IPS-18c (cell line): Measurements from ENCODE around the gene CELA3B.
"Not testable (repeated sequence)": the region's sequence is repeated elsewhere in the genome, so short reads cannot be mapped to it uniquely, and the experiment has no call there.

Source experiments
- H3K4me3 ChIP-seq: 2 replicates; pipeline ENCODE4 v1.7.0; 2013; ENCODE audit warnings: low read depth, mild to moderate bottlenecking, low read length, moderate library complexity; ENCODE audit not compliant: insufficient read depth
- H3K9me3 ChIP-seq: one replicate; pipeline ENCODE4 v1.6.1; 2013; ENCODE audit warnings: mild to moderate bottlenecking, low read length, moderate library complexity; ENCODE audit not compliant: control insufficient read depth, insufficient read depth

Gene CELA3B

GRCh38 chr1:21966247-21967000 is 10.4 kb upstream of the CELA3B start:
- Histone ChIP-seq H3K4me3 (no peak overlapping the region), H3K9me3 (no peaks in the 10 kb centered on the region)

DNA sequence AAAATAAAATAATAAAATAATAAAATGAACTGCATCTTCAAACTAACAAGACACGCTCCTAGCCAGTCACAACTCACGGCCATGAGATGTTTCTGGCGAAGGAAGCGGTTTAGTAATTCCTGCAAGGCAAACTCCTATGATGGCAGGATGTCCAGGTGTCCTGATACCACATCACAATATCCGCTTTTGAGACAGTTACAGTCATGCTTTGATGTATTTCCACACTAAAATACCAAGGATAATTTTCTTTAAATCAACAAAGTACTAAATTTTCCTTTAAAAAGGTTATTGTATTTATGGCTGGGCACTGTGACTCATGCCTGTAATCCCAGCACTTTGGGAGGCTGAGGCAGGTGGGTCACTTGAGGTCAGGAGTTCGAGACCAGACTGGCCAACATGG is 9.6 kb upstream of the CELA3B start:
- H3K9me3 ChIP-seq, H3K4me3 ChIP-seq: not testable (repeated sequence)

- not testable (repeated sequence) for H3K9me3 ChIP-seq, H3K4me3 ChIP-seq
Observed at GRCh38 chr1:21969066-21969465, 7.8 kb upstream of the CELA3B start.

DNA sequence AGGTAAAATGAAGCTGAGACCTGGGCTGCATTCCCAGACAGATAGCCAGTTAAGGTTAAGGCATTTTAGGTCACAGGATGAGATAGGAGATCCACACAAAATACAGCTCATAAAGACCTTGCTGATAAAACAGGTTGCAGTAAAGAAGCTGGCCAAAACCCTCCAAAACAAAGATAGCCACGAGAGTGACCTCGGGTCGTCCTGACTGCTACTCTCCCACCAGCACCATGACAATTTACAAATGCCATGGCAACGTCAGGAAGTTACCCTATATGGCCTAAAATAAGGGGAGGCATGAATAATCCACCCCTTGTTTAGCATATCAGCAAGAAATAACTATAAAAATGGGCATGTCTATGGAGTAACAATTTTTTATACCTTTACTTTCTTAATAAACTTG is 6.3 kb upstream of the CELA3B start:
- H3K9me3 ChIP-seq, H3K4me3 ChIP-seq: not testable (repeated sequence)

DNA sequence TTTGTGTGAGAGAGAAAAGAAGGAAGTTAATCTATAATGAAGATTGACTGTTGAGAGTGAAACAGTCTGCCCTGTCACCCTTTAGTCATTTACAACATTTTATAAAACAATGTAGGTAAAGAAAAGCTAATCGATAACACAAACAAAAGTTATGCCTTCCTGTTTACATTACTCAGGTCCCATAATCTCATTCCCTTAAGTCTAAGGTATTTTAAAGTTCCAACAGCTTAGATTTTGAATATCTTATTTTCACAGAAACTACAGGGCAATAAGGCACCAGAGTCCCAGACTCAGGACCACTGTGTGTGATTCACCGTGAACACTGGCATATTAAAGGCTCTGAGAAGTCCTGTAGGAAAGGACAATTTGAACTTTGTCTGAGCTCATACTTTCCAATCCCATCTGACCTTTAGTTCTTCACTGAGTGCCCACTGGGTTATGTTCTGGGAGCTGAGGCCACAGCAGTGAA is 3.8 kb upstream of the CELA3B start:
- H3K4me3 ChIP-seq, H3K9me3 ChIP-seq: not testable (repeated sequence)

- not testable (repeated sequence) for H3K9me3 ChIP-seq, H3K4me3 ChIP-seq
Observed at GRCh38 chr1:21973948-21974347, 2.9 kb upstream of the CELA3B start.

DNA sequence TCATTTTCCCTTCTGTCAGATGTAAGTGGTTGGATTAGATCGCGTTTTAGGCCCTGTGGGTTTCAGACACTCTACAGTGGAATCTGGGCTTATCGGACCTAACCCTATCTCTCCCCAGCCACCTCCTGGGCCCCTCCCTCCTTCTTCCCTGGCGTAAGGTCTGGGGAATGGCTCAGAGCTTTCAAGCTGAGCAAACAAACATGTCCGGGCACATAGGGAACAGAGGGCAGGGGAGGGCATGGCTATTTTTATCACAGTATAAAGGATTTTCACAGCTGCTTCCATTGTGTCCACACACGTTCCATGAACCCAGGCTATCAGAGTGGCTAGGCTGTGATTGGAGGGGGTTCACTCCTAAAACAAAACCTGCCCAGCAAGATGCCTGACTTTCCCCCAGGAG is 2.1 kb upstream of the CELA3B start:
- not testable (repeated sequence) for H3K4me3 ChIP-seq, H3K9me3 ChIP-seq

DNA sequence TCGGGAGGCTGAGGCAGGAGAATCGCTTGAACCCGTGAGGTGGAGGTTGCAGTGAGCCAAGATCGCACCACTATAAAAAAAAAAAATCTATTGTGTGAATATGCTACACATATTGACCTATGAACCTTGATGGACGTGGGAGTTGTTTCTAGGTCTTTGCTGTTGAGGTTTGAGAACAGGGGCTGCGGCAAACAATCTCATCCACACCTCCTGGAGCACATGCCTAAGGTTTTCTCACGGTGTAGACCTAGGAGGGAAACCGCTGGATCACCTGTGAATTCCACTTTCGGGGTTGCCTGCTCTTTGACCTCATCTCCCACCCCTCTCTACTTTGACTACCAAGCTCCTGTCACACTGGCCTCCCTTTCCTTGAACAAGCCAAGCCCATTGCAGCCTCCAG is 1.5 kb upstream of the CELA3B start:
- H3K9me3 ChIP-seq, H3K4me3 ChIP-seq: not testable (repeated sequence)

DNA sequence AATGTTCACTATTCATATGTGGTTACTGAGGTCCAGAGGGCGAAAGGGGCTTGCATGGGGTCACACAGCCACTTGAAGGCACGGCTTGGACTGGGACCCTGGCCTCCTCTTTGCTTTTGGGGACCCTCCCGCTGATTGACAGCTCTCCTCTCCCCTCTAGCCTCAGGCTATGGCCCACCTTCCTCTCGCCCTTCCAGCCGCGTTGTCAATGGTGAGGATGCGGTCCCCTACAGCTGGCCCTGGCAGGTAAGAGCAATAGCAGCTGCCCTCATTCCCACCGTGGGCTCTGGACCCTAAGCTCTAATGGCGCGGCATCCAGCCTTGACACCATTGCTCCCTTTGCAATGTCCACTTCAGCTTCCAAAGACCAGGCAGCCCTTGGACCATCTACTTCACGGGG is 1.4 kb downstream of the CELA3B start:
- not testable (repeated sequence) for H3K4me3 ChIP-seq, H3K9me3 ChIP-seq

DNA sequence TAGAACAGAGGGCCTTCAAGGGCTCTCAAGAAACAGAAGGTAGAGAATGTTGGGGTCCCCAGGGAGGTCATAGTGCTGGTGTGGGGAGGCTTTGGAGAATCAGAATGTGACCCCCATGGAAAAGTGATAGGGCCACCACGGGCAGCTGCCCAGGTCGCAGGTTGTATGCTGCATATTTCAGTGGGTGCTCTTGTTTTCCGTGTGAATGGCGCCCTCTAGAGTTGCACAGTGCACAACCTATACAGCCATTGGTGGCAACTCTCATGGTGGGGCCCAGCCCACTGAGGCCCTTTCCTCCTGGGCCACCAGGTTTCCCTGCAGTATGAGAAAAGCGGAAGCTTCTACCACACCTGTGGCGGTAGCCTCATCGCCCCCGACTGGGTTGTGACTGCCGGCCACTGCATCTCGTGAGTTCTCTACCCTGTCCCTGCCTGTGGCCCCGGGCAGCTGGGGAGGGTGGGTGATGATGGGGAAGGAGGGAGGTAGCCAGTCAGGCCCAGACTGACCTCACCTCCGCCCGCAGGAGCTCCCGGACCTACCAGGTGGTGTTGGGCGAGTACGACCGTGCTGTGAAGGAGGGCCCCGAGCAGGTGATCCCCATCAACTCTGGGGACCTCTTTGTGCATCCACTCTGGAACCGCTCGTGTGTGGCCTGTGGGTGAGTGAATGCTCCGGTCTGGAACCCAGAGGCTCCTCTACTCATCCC is 3.8 kb downstream of the CELA3B start:
- not testable (repeated sequence) for H3K9me3 ChIP-seq, H3K4me3 ChIP-seq

GRCh38 chr1:21981253-21981652 is 4.4 kb downstream of the CELA3B start:
- not testable (repeated sequence) for H3K9me3 ChIP-seq, H3K4me3 ChIP-seq

DNA sequence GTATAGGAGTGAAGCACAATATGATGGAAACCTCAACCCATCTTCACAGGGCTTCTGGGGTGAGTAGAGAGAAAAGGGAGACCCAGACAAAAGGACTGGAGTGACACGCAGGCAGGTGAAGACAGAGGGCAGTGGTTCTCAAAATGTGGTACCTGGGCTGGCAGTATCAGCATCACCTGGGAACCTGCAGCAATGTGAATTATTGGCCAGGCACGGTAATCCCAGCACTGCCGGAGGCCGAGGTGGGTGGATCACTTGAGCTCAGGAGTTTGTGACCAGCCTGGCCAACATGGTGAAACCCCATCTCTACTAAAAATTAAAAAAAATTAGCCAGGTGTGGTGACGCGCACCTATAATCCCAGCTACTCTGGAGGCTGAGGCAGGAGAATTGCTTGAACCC is 5.3 kb downstream of the CELA3B start:
- not testable (repeated sequence) for H3K4me3 ChIP-seq, H3K9me3 ChIP-seq

DNA sequence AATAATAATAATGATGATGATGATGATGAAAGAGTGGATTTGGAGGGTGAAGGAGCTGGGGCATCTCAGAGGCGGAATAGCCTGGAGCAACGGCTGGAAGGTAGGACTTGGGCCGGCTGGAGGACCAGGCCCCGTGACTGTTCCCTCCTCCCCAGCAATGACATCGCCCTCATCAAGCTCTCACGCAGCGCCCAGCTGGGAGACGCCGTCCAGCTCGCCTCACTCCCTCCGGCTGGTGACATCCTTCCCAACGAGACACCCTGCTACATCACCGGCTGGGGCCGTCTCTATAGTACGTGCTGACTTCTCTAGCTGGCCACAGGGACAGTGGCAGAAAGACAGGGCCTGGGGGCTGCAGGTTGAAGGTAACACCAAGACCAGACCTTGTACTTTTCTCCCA is 6.7 kb downstream of the CELA3B start:
- not testable (repeated sequence) for H3K9me3 ChIP-seq, H3K4me3 ChIP-seq

DNA sequence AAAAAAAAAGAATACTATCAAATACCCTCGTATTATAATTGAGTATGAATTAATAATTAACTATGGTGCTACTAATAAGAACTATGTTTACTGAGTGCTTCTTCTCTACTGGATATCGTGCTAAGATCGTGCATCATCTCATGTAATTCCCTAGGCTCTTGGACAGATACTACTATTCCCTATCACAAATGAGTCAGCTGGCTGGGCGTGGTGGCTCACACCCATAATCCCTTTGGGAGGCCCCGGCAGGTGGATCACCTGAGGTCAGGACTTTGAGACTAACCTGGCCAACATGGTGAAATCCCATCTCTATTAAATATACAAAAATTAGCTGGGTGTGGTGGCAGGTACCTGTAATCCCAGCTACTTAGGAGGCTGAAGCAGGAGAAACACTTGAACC is 9.1 kb downstream of the CELA3B start:
- H3K4me3 ChIP-seq, H3K9me3 ChIP-seq: not testable (repeated sequence)

DNA sequence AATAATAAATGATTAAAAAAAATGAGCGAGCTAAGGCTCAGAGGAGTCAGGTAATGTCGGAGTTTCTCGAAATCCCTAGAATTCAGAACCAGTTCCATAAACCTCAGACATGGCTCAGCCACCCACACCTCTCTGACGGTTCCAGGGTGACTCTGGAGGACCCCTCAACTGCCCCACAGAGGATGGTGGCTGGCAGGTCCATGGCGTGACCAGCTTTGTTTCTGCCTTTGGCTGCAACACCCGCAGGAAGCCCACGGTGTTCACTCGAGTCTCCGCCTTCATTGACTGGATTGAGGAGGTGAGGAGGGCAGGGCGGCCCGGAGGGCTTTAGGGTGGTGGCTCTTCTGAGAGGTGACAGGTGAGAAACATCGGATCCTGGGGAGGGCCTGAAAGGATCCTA is 9.6 kb downstream of the CELA3B start:
- H3K9me3 ChIP-seq, H3K4me3 ChIP-seq: not testable (repeated sequence)

DNA sequence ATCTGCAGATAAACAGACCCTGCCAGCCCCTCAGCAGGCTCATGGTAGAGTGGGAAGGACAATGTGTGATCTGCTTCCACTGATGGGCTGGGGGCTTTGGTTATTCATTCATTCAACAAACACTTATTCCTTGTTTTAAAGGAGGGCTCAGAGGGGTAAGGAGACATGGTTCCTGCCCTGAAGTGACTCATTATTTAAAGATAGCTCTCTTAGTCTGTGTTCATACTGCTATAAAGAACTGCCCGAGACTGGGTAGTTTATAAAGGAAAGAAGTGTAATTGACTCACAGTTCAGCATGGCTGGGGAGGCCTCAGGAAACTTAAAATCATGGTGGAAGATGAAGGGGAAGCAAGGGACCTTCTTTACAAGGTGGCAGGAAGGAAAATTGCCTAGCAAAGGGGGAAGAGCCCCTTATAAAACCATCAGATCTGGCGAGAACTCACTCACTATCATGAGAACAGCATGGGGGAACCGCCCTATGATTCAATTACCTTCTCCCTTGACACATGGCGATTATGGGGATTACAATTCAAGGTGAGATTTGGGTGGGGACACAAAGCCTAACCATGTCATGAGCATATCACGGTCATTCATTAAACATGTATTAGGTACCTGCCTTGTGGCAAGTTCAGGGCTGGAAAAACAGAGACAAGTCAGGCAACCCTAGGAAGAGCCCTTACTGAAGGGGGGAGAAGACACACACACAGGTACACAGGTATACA is 13.0 kb downstream of the CELA3B start:
- not testable (repeated sequence) for H3K4me3 ChIP-seq

DNA sequence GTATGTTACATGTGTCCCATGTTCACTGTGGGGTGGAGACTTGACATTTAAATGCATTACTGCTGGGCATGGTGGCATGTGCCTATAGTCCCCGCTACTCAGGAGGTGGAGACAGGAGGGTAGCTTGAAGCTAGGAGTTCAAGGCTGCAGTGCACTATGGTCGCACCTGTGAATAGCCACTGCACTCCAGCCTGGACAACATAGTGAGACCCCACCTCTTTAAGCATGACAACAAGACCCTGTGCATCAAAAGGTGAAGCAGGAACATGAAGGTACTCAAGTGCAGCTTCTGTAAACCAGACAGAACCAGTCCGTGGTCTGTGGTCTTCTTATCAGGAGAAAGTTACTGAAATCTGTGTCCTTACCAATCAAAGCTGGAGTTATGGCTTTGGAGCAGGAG is 15.4 kb downstream of the CELA3B start:
- H3K4me3 ChIP-seq, H3K9me3 ChIP-seq: not testable (repeated sequence)

More for the DNA sequence above, 13.0 kb downstream of the CELA3B start:
- not testable (repeated sequence) for H3K9me3 ChIP-seq

DNA sequence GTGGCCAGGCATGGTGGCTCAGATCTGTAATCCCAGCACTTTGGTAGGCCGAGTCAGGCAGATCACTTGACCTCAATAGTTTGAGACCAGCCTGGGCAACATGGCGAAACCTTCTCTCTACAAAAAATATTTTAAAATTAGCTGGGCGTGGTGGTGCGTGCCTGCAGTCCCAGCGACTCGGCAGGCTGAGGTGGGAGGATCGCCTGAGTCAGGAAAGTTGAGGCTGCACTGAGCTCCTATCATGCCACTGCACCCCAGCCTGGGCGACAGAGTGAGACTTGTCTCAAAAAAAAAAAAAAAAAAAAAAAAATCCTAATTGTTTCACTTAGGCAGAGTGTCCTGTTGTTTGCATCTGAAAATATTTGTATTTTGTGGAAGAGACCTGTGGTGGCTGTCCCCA is 17.9 kb downstream of the CELA3B start:
- H3K9me3 ChIP-seq, H3K4me3 ChIP-seq: not testable (repeated sequence)
